ENCODE results near the gene BRSK1. TPM values are rescaled to one million over a fixed set of nuclear protein-coding genes. Genes with fewer than 3 reads are reported as not detected.

The BRSK1 gene
- polyA plus RNA-seq, 3 donors = not detected

DNA sequence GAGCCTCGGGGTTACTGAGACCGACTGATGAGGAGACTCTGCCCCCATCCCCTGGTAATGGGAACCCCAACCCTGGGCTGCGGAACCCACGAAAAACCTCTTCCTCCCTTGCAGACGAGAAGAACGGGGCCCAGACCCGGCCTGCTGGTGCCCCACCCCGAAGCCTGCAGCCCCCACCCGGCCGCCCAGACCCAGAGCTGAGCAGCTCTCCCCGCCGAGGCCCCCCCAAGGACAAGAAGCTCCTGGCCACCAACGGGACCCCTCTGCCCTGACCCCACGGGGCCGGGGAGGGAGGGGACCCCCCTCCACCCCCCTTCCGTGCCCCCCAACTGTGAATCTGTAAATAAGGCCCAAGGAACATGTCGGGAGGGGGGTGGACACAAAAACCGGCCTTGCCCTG, 28.0 kb downstream of the BRSK1 start:
- H3K79me2 ChIP-seq (ENCODE audit: insufficient read depth, low read length) = no peaks in the 10 kb centered on the region
- H3K36me3 ChIP-seq (replicated peaks in 1 of 2; ENCODE audit: control insufficient read depth in 1 of 2, insufficient read depth in 2 of 2, low read length in 2 of 2) = peaks cover 32 to 40% of the 10 kb centered on the region in 2 donors
- H3K27ac ChIP-seq (ENCODE audit: low read depth in 1 of 2, low read length in 2 of 2) = no peak overlapping the region
- 89% methylated on average over 7 of the region's 18 CpGs for WGBS (ENCODE audit: insufficient coverage)
- no peak overlapping the region for H3K9ac ChIP-seq (ENCODE audit: insufficient read depth, low read length, poor library complexity, severe bottlenecking)
- H3K9me3 ChIP-seq (replicated peaks in 1 of 2; ENCODE audit: control insufficient read depth in 1 of 2, insufficient read depth in 1 of 2, low read length in 2 of 2) = peaks cover 0 to 13% of the 10 kb centered on the region in 2 donors
- no peak overlapping the region for H2AFZ ChIP-seq (ENCODE audit: insufficient read depth, low read depth, low read length, poor library complexity, severe bottlenecking)
- no peak overlapping the region for H3K4me2 ChIP-seq (replicated peaks; ENCODE audit: extremely low read depth, low read length, poor library complexity, severe bottlenecking)
- no peak overlapping the region for H3K27ac Mint-ChIP-seq
- H3K4me3 ChIP-seq (replicated peaks in 1 of 3; ENCODE audit: low read depth in 2 of 3, low read length in 3 of 3) = no peak overlapping the region
- no peak for TF ChIP-seq CTCF (IDR thresholded peaks at IDR 0.05)
- H4K20me1 ChIP-seq (ENCODE audit: insufficient read depth, low read length) = peaks cover 55% of the 10 kb centered on the region
- peaks cover 36 to 47% of the 10 kb centered on the region in 2 donors for H3K36me3 Mint-ChIP-seq
- intact Hi-C loops (cut with micrococcal nuclease) = loop anchor here in 1 of 2 donors (5.0 kb wide), 1 partner anchor 41 kb away; the partner anchor contains the start of gene COX6B2
- DNase-seq = no peak
- H3K4me3 Mint-ChIP-seq = no peak overlapping the region
- no peaks in the 10 kb centered on the region for H3K27me3 ChIP-seq (ENCODE audit: control insufficient read depth in 2 of 2, insufficient read depth in 2 of 2, low read length in 2 of 2)
- H3K4me1 ChIP-seq (ENCODE audit: control insufficient read depth in 1 of 2, insufficient read depth in 2 of 2, low read length in 2 of 2) = no peaks in the 10 kb centered on the region
- H3K9me3 Mint-ChIP-seq = peaks cover 0 to 11% (median 6%) of the 10 kb centered on the region in 7 donors
- peaks cover 0 to 3% (median 2%) of the 10 kb centered on the region in 3 donors for H3K27me3 Mint-ChIP-seq (ENCODE audit: low read depth in 3 of 3)
- peaks cover 8% of the 10 kb centered on the region for H3K4me1 Mint-ChIP-seq

DNA sequence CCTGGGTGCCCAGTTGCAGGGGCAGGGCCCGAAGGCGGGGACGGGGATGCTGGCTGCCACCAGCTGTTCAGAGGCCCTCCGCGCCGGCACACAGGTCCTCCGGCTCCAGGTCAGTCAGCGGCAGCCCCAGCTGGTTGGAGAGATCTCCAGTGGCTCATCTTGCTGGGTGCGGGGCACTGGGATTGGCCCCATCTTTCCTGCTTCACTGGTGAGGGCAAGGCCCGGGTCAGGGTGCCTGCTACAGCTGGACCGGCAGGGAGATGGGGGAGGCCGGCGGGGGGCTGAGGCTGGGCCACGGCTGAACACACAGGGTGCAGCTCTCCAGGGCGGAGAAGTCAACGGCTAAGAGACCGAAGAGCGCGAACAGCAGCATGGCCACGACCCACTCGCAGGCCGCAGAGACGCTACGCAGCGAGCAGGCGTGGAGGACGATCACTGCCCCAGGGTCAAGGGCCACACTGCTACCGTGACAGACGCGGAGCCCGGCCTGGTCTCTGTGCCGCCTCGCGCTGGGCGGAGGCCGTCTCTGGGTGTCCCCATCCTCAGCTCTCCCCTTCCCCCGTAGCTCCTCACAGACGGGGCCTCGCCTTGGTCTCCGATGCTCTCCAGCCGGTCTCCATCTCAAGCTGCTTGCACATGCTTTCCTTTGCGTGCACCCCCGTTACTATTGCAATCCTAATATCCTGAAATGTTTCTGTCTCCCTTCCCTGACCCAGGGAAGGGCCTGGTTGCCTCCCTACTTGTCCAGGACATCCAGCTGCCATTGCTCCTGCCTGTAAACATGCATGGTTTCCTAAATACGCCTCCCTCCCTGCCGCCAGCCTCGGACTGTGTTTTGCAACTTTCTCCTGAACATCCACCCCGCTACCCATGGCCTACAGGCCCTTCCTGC, 29.1 kb downstream of the BRSK1 start:
- no peak for TF ChIP-seq CTCF (IDR thresholded peaks at IDR 0.05)
- Histone ChIP-seq H3K9ac (ENCODE audit: insufficient read depth, low read length, poor library complexity, severe bottlenecking) (no peak overlapping the region), H3K4me2 (replicated peaks; ENCODE audit: extremely low read depth, low read length, poor library complexity, severe bottlenecking) (no peak overlapping the region), H3K4me3 (replicated peaks in 1 of 3; ENCODE audit: low read depth in 2 of 3, low read length in 3 of 3) (no peak overlapping the region), H3K27me3 (ENCODE audit: control insufficient read depth in 2 of 2, insufficient read depth in 2 of 2, low read length in 2 of 2) (no peaks in the 10 kb centered on the region), H3K9me3 (replicated peaks in 1 of 2; ENCODE audit: control insufficient read depth in 1 of 2, insufficient read depth in 1 of 2, low read length in 2 of 2) (peaks cover 0 to 13% of the 10 kb centered on the region in 2 donors), H2AFZ (ENCODE audit: insufficient read depth, low read depth, low read length, poor library complexity, severe bottlenecking) (no peak overlapping the region), H4K20me1 (ENCODE audit: insufficient read depth, low read length) (peaks cover 58% of the 10 kb centered on the region), H3K36me3 (replicated peaks in 1 of 2; ENCODE audit: control insufficient read depth in 1 of 2, insufficient read depth in 2 of 2, low read length in 2 of 2) (peaks cover 37 to 49% of the 10 kb centered on the region in 2 donors), H3K27ac (ENCODE audit: low read depth in 1 of 2, low read length in 2 of 2) (no peak overlapping the region), H3K79me2 (ENCODE audit: insufficient read depth, low read length) (no peaks in the 10 kb centered on the region), H3K4me1 (ENCODE audit: control insufficient read depth in 1 of 2, insufficient read depth in 2 of 2, low read length in 2 of 2) (no peaks in the 10 kb centered on the region)
- peaks cover 8% of the 10 kb centered on the region for H3K4me1 Mint-ChIP-seq
- 91% methylated on average over 46 of the region's 47 CpGs for WGBS (ENCODE audit: insufficient coverage)
- H3K27ac Mint-ChIP-seq = peak overlapping the region in 3 of 7 donors; percentile 26 to 75 (median 50)
- intact Hi-C loops (cut with micrococcal nuclease) = loop anchor here in 1 of 2 donors (5.0 kb wide), 1 partner anchor 39 kb away; the partner anchor contains the start of gene COX6B2
- H3K4me3 Mint-ChIP-seq = no peak overlapping the region
- peaks cover 0 to 11% (median 6%) of the 10 kb centered on the region in 7 donors for H3K9me3 Mint-ChIP-seq
- H3K27me3 Mint-ChIP-seq (ENCODE audit: low read depth in 3 of 3) = peaks cover 0 to 3% (median under 1%) of the 10 kb centered on the region in 3 donors
- H3K36me3 Mint-ChIP-seq = peaks cover 42 to 57% of the 10 kb centered on the region in 2 donors
- DNase-seq = no peak
